Gastrocnemius medialis (tissue), 4 donors: ENCODE results near the gene OBSCN. TPM values are rescaled to one million over a fixed set of nuclear protein-coding genes. Genes with fewer than 3 reads are reported as not detected.

Experiments used
- ATAC-seq, 2 donors: fragments of 150-250 bp; one replicate each; pipeline ENCODE4 v1.9.1; 2016
- DNase-seq, 2 donors: peaks; one replicate each; pipeline ENCODE4 v3.0.0-alpha.2; 2019
- H3K27ac ChIP-seq, 4 donors: fragments of 200-600 bp; sonication (generic); 1 replicate in 1 of 4; 2 replicates in 3 of 4; pipeline ENCODE4 v1.5.1; 2016 to 2018; ENCODE audit warnings: mild to moderate bottlenecking in 2 of 4, moderate library complexity in 1 of 4
- H3K27me3 ChIP-seq, 3 donors: fragments of 200-600 bp; sonication (generic) in 2 of 3; 1 replicate in 1 of 3; 2 replicates in 2 of 3; pipeline versions ENCODE4 v1.5.1 to v1.6.0; 2016 to 2019; ENCODE audit warnings: mild to moderate bottlenecking in 1 of 3, moderate library complexity in 1 of 3
- H3K36me3 ChIP-seq, 2 donors: fragments of 200-600 bp; sonication (generic) in 1 of 2; one replicate each; pipeline ENCODE4 v1.5.1; 2017 to 2018
- H3K4me1 ChIP-seq, 2 donors: fragments of 200-600 bp; sonication (generic) in 1 of 2; one replicate each; pipeline ENCODE4 v1.5.1; 2016 to 2017; ENCODE audit warnings: mild to moderate bottlenecking in 2 of 2
- H3K4me3 ChIP-seq, 4 donors: fragments of 200-600 bp; sonication (generic) in 3 of 4; 1 replicate in 1 of 4; 2 replicates in 3 of 4; pipeline ENCODE4 v1.5.1; 2016 to 2019; ENCODE audit warnings: mild to moderate bottlenecking in 2 of 4
- H3K9me3 ChIP-seq, 3 donors: fragments of 200-600 bp; sonication (generic) in 2 of 3; 1 replicate in 1 of 3; 2 replicates in 2 of 3; pipeline ENCODE4 v1.5.1; 2016 to 2019
- POLR2A ChIP-seq, 2 donors: fragments of 450-650 bp; IDR thresholded peaks; one replicate each; pipeline ENCODE4 v1.6.1; 2017; ENCODE audit warnings: antibody characterized with exemption in 2 of 2, mild to moderate bottlenecking in 2 of 2, moderate library complexity in 2 of 2
- in situ Hi-C, 4 donors: fragments of 200-750 bp; cut with MboI; loops; one replicate each; pipeline versions ENCODE4 v1.15.0 to v1.8.0; 2017; ENCODE audit warnings: low sequenced_read_pairs in 4 of 4
- intact Hi-C: fragments of 100-400 bp; cut with DNase I; formaldehyde crosslinking; loops from one replicate; pipeline ENCODE4 v1.15.1; 2023; ENCODE audit warnings: low total_unique reads
- total RNA-seq, 4 donors: library from RNA; depleted of rRNA; stranded (reverse); fragments of >200 nt; gene quantifications; one replicate each; pipeline versions ENCODE4 v1.1.0 to v1.2.3, GENCODE V29; 2016
- TF ChIP-seq, protein P1 (sequence below), 5 experiments: fragments of 450-650 bp in 3 of 5; fragments of 200-600 bp in 2 of 5; sonication (generic) in 2 of 5; IDR thresholded peaks in 4 of 5; conservative IDR thresholded peaks in 1 of 5; 1 replicate in 4 of 5; 2 replicates in 1 of 5; pipeline ENCODE4 v1.5.1; 2016 to 2019; ENCODE audit warnings: antibody characterized with exemption in 5 of 5, mild to moderate bottlenecking in 3 of 5, moderate library complexity in 3 of 5

OBSCN gene
- total RNA-seq, 4 donors from 2014 or later = 798 to 1,571 (median 1,162) TPM

DNA sequence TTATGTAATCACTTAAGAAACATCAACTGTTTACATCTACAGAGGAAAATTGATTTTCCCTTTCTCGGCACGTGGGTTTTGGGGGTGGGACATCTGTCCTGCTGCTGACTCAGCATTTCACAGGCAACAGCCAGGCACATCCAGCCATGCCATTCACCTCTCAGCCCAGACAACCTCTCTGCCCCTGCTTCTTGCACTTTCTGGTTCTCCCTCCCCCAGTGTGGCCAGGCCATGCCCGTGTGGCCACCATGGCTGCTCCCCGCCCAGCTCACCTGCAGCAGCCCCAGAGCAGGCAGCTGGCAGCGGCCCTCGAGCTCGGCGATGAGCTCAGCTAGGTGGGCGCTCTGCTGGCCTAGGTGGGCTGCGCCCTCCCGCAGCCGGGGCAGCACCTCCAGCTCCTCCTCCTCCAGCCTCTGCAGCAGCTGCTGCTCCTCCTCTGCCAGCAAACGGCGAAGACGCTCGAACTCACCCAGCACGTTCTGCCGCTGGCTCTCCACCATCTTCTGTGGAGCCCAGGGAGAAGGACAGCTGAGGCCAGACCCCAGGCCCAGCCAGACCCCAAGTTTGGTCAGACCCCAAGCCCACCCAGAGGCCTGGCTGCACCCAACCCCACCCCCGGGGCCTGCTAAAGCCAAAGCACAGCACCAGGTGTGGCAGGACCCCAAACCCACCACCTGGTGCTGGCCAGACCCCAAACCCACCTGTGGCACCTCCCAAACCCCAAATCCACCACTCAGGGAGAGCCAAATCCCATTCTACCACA lies 193.0 kb downstream of the OBSCN start:
- peak in 1 of 2 donors; percentile 9 for DNase-seq
- in situ Hi-C loops (no loop called here), intact Hi-C loops (loop anchor here (10.0 kb wide), 1 partner anchor 296 kb away; the partner anchor contains the start of genes C1orf35 and MRPL55)
- TF ChIP-seq, protein P1, sequence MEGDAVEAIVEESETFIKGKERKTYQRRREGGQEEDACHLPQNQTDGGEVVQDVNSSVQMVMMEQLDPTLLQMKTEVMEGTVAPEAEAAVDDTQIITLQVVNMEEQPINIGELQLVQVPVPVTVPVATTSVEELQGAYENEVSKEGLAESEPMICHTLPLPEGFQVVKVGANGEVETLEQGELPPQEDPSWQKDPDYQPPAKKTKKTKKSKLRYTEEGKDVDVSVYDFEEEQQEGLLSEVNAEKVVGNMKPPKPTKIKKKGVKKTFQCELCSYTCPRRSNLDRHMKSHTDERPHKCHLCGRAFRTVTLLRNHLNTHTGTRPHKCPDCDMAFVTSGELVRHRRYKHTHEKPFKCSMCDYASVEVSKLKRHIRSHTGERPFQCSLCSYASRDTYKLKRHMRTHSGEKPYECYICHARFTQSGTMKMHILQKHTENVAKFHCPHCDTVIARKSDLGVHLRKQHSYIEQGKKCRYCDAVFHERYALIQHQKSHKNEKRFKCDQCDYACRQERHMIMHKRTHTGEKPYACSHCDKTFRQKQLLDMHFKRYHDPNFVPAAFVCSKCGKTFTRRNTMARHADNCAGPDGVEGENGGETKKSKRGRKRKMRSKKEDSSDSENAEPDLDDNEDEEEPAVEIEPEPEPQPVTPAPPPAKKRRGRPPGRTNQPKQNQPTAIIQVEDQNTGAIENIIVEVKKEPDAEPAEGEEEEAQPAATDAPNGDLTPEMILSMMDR (IDR thresholded peaks at IDR 0.05 in 4 of 5, conservative IDR thresholded peaks at IDR 0.05 in 1 of 5) = no peak
- no peak for TF ChIP-seq POLR2A (IDR thresholded peaks at IDR 0.05)
- Histone ChIP-seq H3K27me3 (no peaks in the 10 kb centered on the region), H3K27ac (no peak overlapping the region), H3K9me3 (no peaks in the 10 kb centered on the region), H3K36me3 (peaks cover 0 to 26% of the 10 kb centered on the region in 2 donors), H3K4me3 (no peak overlapping the region), H3K4me1 (peaks cover 10 to 12% of the 10 kb centered on the region in 2 donors)
- no peak for ATAC-seq

DNA sequence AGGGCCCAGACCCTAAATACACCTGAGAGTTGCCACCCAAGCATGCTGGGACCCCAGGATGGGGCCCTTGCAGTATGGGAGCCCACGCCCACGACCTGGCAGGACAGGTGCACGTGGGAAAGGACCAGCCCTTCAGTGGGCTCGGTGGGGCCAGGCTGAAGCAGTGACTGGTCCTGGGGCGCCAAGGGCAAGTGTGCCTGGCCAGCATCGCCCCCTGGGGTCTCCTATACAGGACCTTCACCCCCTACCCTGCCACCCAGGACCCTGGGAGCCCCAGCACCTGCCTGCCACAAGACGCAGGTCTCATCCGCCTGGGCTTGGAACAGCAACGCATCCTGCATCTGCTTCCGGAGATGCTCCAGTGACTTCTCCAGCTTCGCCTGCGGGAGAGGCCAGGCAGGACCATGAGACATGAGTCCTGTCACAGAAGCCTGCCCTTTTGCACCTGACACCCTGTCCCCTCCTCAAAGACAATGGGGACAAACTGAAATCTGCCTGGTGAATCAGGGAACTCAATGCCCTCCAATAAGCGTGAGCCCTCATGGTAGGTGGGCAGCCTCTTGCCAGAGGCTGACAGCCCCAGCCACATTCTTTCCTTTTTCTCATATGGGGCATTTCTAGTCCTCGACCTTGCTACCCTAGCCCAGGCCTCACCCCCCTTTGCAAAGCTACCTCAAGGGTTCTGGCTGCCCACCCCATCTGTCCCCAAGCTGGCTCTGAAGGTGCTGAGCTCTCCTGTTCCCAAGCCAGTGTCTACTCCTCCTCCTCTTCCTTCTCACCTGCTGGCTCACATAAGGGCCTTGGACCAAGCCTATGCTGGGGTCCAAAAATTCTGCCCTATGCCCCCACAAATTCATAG lies 194.2 kb downstream of the OBSCN start:
- H3K27ac ChIP-seq = no peak overlapping the region
- H3K9me3 ChIP-seq = no peaks in the 10 kb centered on the region
- H3K27me3 ChIP-seq = no peaks in the 10 kb centered on the region
- DNase-seq = peak in 1 of 2 donors; percentile 11
- H3K4me3 ChIP-seq = no peak overlapping the region
- TF ChIP-seq, protein P1 (IDR thresholded peaks at IDR 0.05 in 4 of 5, conservative IDR thresholded peaks at IDR 0.05 in 1 of 5) = no peak
- TF ChIP-seq POLR2A (IDR thresholded peaks at IDR 0.05) = no peak
- in situ Hi-C loops (no loop called here), intact Hi-C loops (loop anchor here (10.0 kb wide), 1 partner anchor 297 kb away; the partner anchor contains the start of genes C1orf35 and MRPL55)
- H3K36me3 ChIP-seq = peaks cover 0 to 14% of the 10 kb centered on the region in 2 donors
- ATAC-seq = no peak
- H3K4me1 ChIP-seq = peaks cover 12% of the 10 kb centered on the region in 2 donors

DNA sequence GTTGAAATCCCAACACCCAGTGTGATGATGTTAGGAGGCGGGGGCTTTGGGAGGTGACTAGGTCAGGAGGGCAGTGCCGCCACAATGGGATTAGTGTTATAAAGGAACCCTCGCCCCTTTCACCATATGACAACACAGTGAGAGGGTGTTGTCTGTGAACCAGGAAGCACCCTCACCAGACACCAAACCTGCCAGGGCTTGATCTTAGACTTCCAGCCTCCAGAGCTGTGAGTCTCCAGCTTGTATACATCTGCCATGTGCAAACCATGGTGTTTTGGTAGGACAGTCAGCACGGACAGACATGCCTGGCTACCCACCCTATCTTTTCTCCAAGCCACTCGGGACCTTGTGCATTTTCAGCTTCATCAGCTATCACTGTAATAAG lies 194.8 kb downstream of the OBSCN start:
- DNase-seq = peak in 1 of 2 donors; percentile 4
- Histone ChIP-seq H3K36me3 (peaks cover 0 to 11% of the 10 kb centered on the region in 2 donors), H3K27ac (no peak overlapping the region), H3K9me3 (no peaks in the 10 kb centered on the region), H3K27me3 (no peaks in the 10 kb centered on the region), H3K4me3 (no peak overlapping the region), H3K4me1 (peaks cover 12 to 18% of the 10 kb centered on the region in 2 donors)
- intact Hi-C loops = loop anchor here (10.0 kb wide), 1 partner anchor 298 kb away; the partner anchor contains the start of genes C1orf35 and MRPL55
- in situ Hi-C loops = no loop called here
- TF ChIP-seq POLR2A (IDR thresholded peaks at IDR 0.05) = no peak
- TF ChIP-seq, protein P1 (IDR thresholded peaks at IDR 0.05 in 4 of 5, conservative IDR thresholded peaks at IDR 0.05 in 1 of 5) = no peak
- no peak for ATAC-seq

DNA sequence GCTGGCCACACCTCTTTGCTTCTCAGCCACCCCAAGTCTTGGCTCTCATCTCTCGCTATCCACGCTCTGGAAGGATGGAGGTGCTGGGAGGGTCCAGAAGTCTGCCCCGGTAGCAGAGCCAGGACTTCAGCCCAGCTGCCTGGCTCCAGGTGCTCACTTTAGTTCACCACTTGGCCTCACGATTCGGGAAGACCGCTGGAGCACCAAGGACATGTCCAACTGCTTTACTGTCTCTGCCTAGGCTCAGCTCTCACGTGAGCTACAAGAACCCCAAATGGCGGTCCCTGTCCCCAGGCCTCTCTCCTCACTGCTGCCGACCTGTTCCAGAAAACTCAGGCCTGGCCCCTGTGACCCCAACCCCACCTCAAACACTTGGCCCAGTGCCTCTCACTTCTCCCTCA lies 195.4 kb downstream of the OBSCN start:
- no peak for TF ChIP-seq POLR2A (IDR thresholded peaks at IDR 0.05)
- TF ChIP-seq, protein P1 (IDR thresholded peaks at IDR 0.05 in 4 of 5, conservative IDR thresholded peaks at IDR 0.05 in 1 of 5) = no peak
- no peak overlapping the region for H3K4me3 ChIP-seq
- H3K4me1 ChIP-seq = peaks cover 12 to 19% of the 10 kb centered on the region in 2 donors
- ATAC-seq = no peak
- no peaks in the 10 kb centered on the region for H3K27me3 ChIP-seq
- H3K36me3 ChIP-seq = peaks cover 0 to 11% of the 10 kb centered on the region in 2 donors
- in situ Hi-C loops (no loop called here), intact Hi-C loops (loop anchor here (10.0 kb wide), 1 partner anchor 298 kb away; the partner anchor contains the start of genes C1orf35 and MRPL55)
- peak in 1 of 2 donors; percentile 6 for DNase-seq
- no peaks in the 10 kb centered on the region for H3K9me3 ChIP-seq
- no peak overlapping the region for H3K27ac ChIP-seq
